ENCODE data around the gene HS3ST6. TPM values are rescaled to one million over a fixed set of nuclear protein-coding genes. Genes with fewer than 3 reads are reported as not detected.

Gene HS3ST6
- total and polyA plus RNA-seq, 2 of the 13 experiments (the other 11 are each of a cell fraction or from before 2014, with no cell fraction given) = not detected

- ATAC-seq (peak; percentile 61), DNase-seq (ENCODE audit: low spot score) (peak; percentile 97), FAIRE-seq (peak; percentile 90)
- no peak within 1 kb of the TSS for H2AFZ ChIP-seq (ENCODE audit: low read length)
- H4K20me1 ChIP-seq (ENCODE audit: insufficient read depth, low read length) = peaks cover 34% of the 10 kb centered on the region
- H3K4me1 ChIP-seq (ENCODE audit: insufficient read depth, low read length) = peaks cover 44% of the 10 kb centered on the region
- ChIA-PET POLR2A (interaction anchor here (0.5 to 3.1 kb wide), 55 partner anchors 10 to 537 kb away, joined by 3 to 131 read pairs (median 6); partner anchors contain the start of genes ECI1, EME2, FAHD1 and GFER), CTCF (ENCODE audit: low intra/inter-chr PET ratio, low total read pairs) (no interaction called here)
- H3K79me2 ChIP-seq (ENCODE audit: insufficient read depth, low read length) = peaks cover 40% of the 10 kb centered on the region
- peak within 1 kb of the TSS; percentile 88 for H3K27ac ChIP-seq (ENCODE audit: extremely low read length, insufficient read depth, low read length)
- peak within 1 kb of the TSS; percentile 84 to 94 (median 92) for H3K4me3 ChIP-seq (replicated peaks in 1 of 3; ENCODE audit: insufficient read depth in 1 of 3, low read depth in 2 of 3, low read length in 3 of 3)
- intact Hi-C loops (cut with micrococcal nuclease; ENCODE audit: unreplicated experiment) = no loop called here
- WGBS (ENCODE audit: low lambda C conversion rate) = 0% methylated on average over 5 of the region's 97 CpGs
- H3K9ac ChIP-seq (ENCODE audit: insufficient read depth, low read depth, low read length) = peak within 1 kb of the TSS; percentile 96
- H3K9me3 ChIP-seq (ENCODE audit: low read length) = no peaks in the 10 kb centered on the region
- in situ Hi-C loops (cut with HindIII; ENCODE audit: extremely low pct_ligation_motif_present, low pct_unique_long_range_greater_than_20kb) = no loop called here
- no peaks in the 10 kb centered on the region; a peak in 1 of 5 replicates for H3K27me3 ChIP-seq (ENCODE audit: control insufficient read depth in 1 of 2, insufficient read depth in 2 of 2, low read length in 2 of 2)
- peak within 1 kb of the TSS; percentile 100 for H3K4me2 ChIP-seq (ENCODE audit: low read depth, low read length)
- no TSS peak for BruUV-seq (replicated peaks)
- peaks cover 3 to 19% of the 10 kb centered on the region in 2 experiments; a peak in 3 of 5 replicates for H3K36me3 ChIP-seq (replicated peaks in 1 of 2; ENCODE audit: control insufficient read depth in 1 of 2, insufficient read depth in 2 of 2, low read length in 2 of 2)
- TF ChIP-seq ZNF224 (CRISPR knock-in tag; IDR thresholded peaks at IDR 0.05) (peak; percentile 85; the same call in 1 of the 2 replicates), HNRNPL (IDR thresholded peaks at IDR 0.05; ENCODE audit: low read depth, low read length) (0 out of 2 replicates have a peak, but pooled peaks have one; percentile 65), HNF4A (CRISPR knock-in tag; IDR thresholded peaks at IDR 0.05) (0 out of 2 replicates have a peak, but pooled peaks have one; percentile 6), THRA (CRISPR knock-in tag; IDR thresholded peaks at IDR 0.05; ENCODE audit: borderline replicate concordance) (no peak), SP2 (CRISPR knock-in tag; IDR thresholded peaks at IDR 0.05) (peak; percentile 33; the same call in 1 of the 2 replicates), GLMP (CRISPR knock-in tag; IDR thresholded peaks at IDR 0.05; ENCODE audit: borderline replicate concordance) (no peak), EZH2 (conservative IDR thresholded peaks at IDR 0.05; ENCODE audit: low read depth, low read length) (no peak), NBN (conservative IDR thresholded peaks at IDR 0.05) (no peak), ZNF598 (CRISPR knock-in tag; IDR thresholded peaks at IDR 0.05; ENCODE audit: borderline replicate concordance) (no peak; the same call in 1 of the 2 replicates), ZNF563 (CRISPR knock-in tag; IDR thresholded peaks at IDR 0.05) (no peak; the same call in 1 of the 2 replicates), ZNF496 (CRISPR knock-in tag; IDR thresholded peaks at IDR 0.05; ENCODE audit: insufficient replicate concordance) (no peak), SNRNP70 (IDR thresholded peaks at IDR 0.05; ENCODE audit: low read depth, low read length) (no peak), ZNF143 (CRISPR knock-in tag; IDR thresholded peaks at IDR 0.05) (peak; percentile 70)
- TF ChIP-seq, protein P1, sequence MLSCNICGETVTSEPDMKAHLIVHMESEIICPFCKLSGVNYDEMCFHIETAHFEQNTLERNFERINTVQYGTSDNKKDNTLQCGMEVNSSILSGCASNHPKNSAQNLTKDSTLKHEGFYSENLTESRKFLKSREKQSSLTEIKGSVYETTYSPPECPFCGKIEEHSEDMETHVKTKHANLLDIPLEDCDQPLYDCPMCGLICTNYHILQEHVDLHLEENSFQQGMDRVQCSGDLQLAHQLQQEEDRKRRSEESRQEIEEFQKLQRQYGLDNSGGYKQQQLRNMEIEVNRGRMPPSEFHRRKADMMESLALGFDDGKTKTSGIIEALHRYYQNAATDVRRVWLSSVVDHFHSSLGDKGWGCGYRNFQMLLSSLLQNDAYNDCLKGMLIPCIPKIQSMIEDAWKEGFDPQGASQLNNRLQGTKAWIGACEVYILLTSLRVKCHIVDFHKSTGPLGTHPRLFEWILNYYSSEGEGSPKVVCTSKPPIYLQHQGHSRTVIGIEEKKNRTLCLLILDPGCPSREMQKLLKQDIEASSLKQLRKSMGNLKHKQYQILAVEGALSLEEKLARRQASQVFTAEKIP (CRISPR knock-in tag; IDR thresholded peaks at IDR 0.05; ENCODE audit: borderline replicate concordance) = no peak
- TF ChIP-seq, protein P2, sequence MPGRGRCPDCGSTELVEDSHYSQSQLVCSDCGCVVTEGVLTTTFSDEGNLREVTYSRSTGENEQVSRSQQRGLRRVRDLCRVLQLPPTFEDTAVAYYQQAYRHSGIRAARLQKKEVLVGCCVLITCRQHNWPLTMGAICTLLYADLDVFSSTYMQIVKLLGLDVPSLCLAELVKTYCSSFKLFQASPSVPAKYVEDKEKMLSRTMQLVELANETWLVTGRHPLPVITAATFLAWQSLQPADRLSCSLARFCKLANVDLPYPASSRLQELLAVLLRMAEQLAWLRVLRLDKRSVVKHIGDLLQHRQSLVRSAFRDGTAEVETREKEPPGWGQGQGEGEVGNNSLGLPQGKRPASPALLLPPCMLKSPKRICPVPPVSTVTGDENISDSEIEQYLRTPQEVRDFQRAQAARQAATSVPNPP (CRISPR knock-in tag; IDR thresholded peaks at IDR 0.05) = no peak
Measured at GRCh38 chr16:1964506-1965395, 46.5 kb upstream of the HS3ST6 start, which contains the start of gene RPS2. TSS of gene RPS2 (minus strand) at chr16:1964826. CDS start at chr16:1964625, 201 bp downstream.
